B cell (primary cell): ENCODE data around the gene PRDM5.
"Not testable (repeated sequence)": the region's sequence is repeated elsewhere in the genome, so short reads cannot be mapped to it uniquely, and the experiment has no call there.

ENCODE experiments used
- CTCF ChIP-seq: fragments of 200-600 bp; IDR thresholded peaks from one replicate; pipeline ENCODE4 v1.8.0; 2022; ENCODE audit warnings: antibody characterized with exemption, mild to moderate bottlenecking
- EZH2 ChIP-seq: IDR thresholded peaks from 2 replicates; pipeline ENCODE4 v1.6.1; 2012; ENCODE audit warnings: borderline replicate concordance, low read depth, mild to moderate bottlenecking, moderate library complexity, low read length; ENCODE audit not compliant: insufficient read depth, poor library complexity, severe bottlenecking

DNA sequence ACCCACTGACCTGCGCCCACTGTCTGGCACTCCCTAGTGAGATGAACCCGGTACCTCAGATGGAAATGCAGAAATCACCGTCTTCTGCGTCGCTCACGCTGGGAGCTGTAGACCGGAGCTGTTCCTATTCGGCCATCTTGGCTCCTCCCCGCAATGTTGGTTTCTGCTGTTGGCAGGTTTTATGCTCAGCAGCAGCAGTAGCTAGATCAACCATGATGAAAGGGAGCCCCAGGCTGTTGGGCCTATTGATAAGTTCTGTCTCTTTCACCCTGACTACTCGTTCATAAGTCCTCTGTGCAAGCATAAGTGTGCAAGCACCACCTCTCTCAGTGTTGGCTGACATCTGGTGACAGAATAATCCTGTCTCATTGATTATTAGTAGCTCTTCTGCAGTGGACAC, 274.2 kb downstream of the PRDM5 start:
- TF ChIP-seq CTCF, EZH2: not testable (repeated sequence)
